Measurements from ENCODE around the gene CDH5.

CDH5 gene

GRCh38 chr16:66374176-66374575, 7.7 kb downstream of the CDH5 start:
- H3K27ac ChIP-seq (ENCODE audit: insufficient read depth in 1 of 2, low read depth in 1 of 2, low read length in 2 of 2, poor library complexity in 1 of 2, severe bottlenecking in 2 of 2), result no peak overlapping the region
- no peaks in the 10 kb centered on the region for H3K36me3 ChIP-seq (ENCODE audit: control insufficient read depth in 4 of 4, insufficient read depth in 4 of 4, low read length in 3 of 4)
- H3K27me3 ChIP-seq (replicated peaks in 2 of 5; ENCODE audit: control insufficient read depth in 4 of 5, insufficient read depth in 5 of 5, low read length in 4 of 5), result no peaks in the 10 kb centered on the region
- H3K4me1 ChIP-seq (ENCODE audit: control extremely low read depth in 1 of 4, control insufficient read depth in 4 of 4, insufficient read depth in 4 of 4, low read length in 3 of 4), result peaks cover 0 to 20% (median 4%) of the 10 kb centered on the region in 4 experiments
- no peak for DNase-seq
- CTCF ChIA-PET, result interaction anchor here (0.9 kb wide), 1 partner anchor 29 kb away, joined by 4 read pairs; no protein-coding TSS in a partner anchor
- POLR2A ChIA-PET, result no interaction called here
- 88% methylated on average over 7 of the region's 7 CpGs for WGBS (ENCODE audit: insufficient coverage)
- H3K9me3 ChIP-seq (ENCODE audit: control extremely low read depth in 1 of 5, control insufficient read depth in 4 of 5, insufficient read depth in 2 of 5, low read depth in 1 of 5, low read length in 4 of 5), result no peaks in the 10 kb centered on the region
- no peak overlapping the region for H3K4me3 ChIP-seq (ENCODE audit: control insufficient read depth in 1 of 7, extremely low read depth in 1 of 7, insufficient read depth in 4 of 7, low read depth in 2 of 7, low read length in 6 of 7)

GRCh38 chr16:66375451-66375850, 9.0 kb downstream of the CDH5 start:
- H3K27ac ChIP-seq (ENCODE audit: insufficient read depth in 1 of 2, low read depth in 1 of 2, low read length in 2 of 2, poor library complexity in 1 of 2, severe bottlenecking in 2 of 2), result no peak overlapping the region
- 100% methylated on average over 2 of the region's 9 CpGs for WGBS (ENCODE audit: insufficient coverage)
- no peak overlapping the region for H3K4me3 ChIP-seq (ENCODE audit: control insufficient read depth in 1 of 7, extremely low read depth in 1 of 7, insufficient read depth in 4 of 7, low read depth in 2 of 7, low read length in 6 of 7)
- H3K36me3 ChIP-seq (ENCODE audit: control insufficient read depth in 4 of 4, insufficient read depth in 4 of 4, low read length in 3 of 4), result no peaks in the 10 kb centered on the region
- DNase-seq, result no peak
- ChIA-PET POLR2A (no interaction called here), CTCF (no interaction called here)
- no peaks in the 10 kb centered on the region for H3K9me3 ChIP-seq (ENCODE audit: control extremely low read depth in 1 of 5, control insufficient read depth in 4 of 5, insufficient read depth in 2 of 5, low read depth in 1 of 5, low read length in 4 of 5)
- no peaks in the 10 kb centered on the region for H3K27me3 ChIP-seq (replicated peaks in 2 of 5; ENCODE audit: control insufficient read depth in 4 of 5, insufficient read depth in 5 of 5, low read length in 4 of 5)
- H3K4me1 ChIP-seq (ENCODE audit: control extremely low read depth in 1 of 4, control insufficient read depth in 4 of 4, insufficient read depth in 4 of 4, low read length in 3 of 4), result peaks cover 0 to 13% (median 2%) of the 10 kb centered on the region in 4 experiments

- 100% methylated on average over 4 of the region's 6 CpGs for WGBS (ENCODE audit: insufficient coverage)
- H3K27me3 ChIP-seq (replicated peaks in 2 of 5; ENCODE audit: control insufficient read depth in 4 of 5, insufficient read depth in 5 of 5, low read length in 4 of 5), result no peaks in the 10 kb centered on the region
- H3K27ac ChIP-seq (ENCODE audit: insufficient read depth in 1 of 2, low read depth in 1 of 2, low read length in 2 of 2, poor library complexity in 1 of 2, severe bottlenecking in 2 of 2), result no peak overlapping the region
- H3K36me3 ChIP-seq (ENCODE audit: control insufficient read depth in 4 of 4, insufficient read depth in 4 of 4, low read length in 3 of 4), result no peaks in the 10 kb centered on the region
- peaks cover 0 to 6% (median under 1%) of the 10 kb centered on the region in 4 experiments for H3K4me1 ChIP-seq (ENCODE audit: control extremely low read depth in 1 of 4, control insufficient read depth in 4 of 4, insufficient read depth in 4 of 4, low read length in 3 of 4)
- H3K4me3 ChIP-seq (ENCODE audit: control insufficient read depth in 1 of 7, extremely low read depth in 1 of 7, insufficient read depth in 4 of 7, low read depth in 2 of 7, low read length in 6 of 7), result no peak overlapping the region
- no peaks in the 10 kb centered on the region for H3K9me3 ChIP-seq (ENCODE audit: control extremely low read depth in 1 of 5, control insufficient read depth in 4 of 5, insufficient read depth in 2 of 5, low read depth in 1 of 5, low read length in 4 of 5)
- POLR2A ChIA-PET, result no interaction called here
- no peak for DNase-seq
- CTCF ChIA-PET, result no interaction called here
These were observed 9.6 kb downstream of the CDH5 start for GRCh38 chr16:66376114-66376513.

GRCh38 chr16:66376577-66377305, 10.2 kb downstream of the CDH5 start:
- POLR2A ChIA-PET, result no interaction called here
- no peaks in the 10 kb centered on the region for H3K27me3 ChIP-seq (replicated peaks in 2 of 5; ENCODE audit: control insufficient read depth in 4 of 5, insufficient read depth in 5 of 5, low read length in 4 of 5)
- H3K4me1 ChIP-seq (ENCODE audit: control extremely low read depth in 1 of 4, control insufficient read depth in 4 of 4, insufficient read depth in 4 of 4, low read length in 3 of 4), result peaks cover 0 to under 1% (median 0%) of the 10 kb centered on the region in 4 experiments
- no peaks in the 10 kb centered on the region for H3K36me3 ChIP-seq (ENCODE audit: control insufficient read depth in 4 of 4, insufficient read depth in 4 of 4, low read length in 3 of 4)
- H3K27ac ChIP-seq (ENCODE audit: insufficient read depth in 1 of 2, low read depth in 1 of 2, low read length in 2 of 2, poor library complexity in 1 of 2, severe bottlenecking in 2 of 2), result no peak overlapping the region
- 96% methylated on average over 9 of the region's 10 CpGs for WGBS (ENCODE audit: insufficient coverage)
- H3K9me3 ChIP-seq (ENCODE audit: control extremely low read depth in 1 of 5, control insufficient read depth in 4 of 5, insufficient read depth in 2 of 5, low read depth in 1 of 5, low read length in 4 of 5), result no peaks in the 10 kb centered on the region
- CTCF ChIA-PET, result no interaction called here
- no peak overlapping the region for H3K4me3 ChIP-seq (ENCODE audit: control insufficient read depth in 1 of 7, extremely low read depth in 1 of 7, insufficient read depth in 4 of 7, low read depth in 2 of 7, low read length in 6 of 7)
- DNase-seq, result no peak

GRCh38 chr16:66377324-66377723, 10.8 kb downstream of the CDH5 start:
- no peaks in the 10 kb centered on the region for H3K27me3 ChIP-seq (replicated peaks in 2 of 5; ENCODE audit: control insufficient read depth in 4 of 5, insufficient read depth in 5 of 5, low read length in 4 of 5)
- no peaks in the 10 kb centered on the region for H3K9me3 ChIP-seq (ENCODE audit: control extremely low read depth in 1 of 5, control insufficient read depth in 4 of 5, insufficient read depth in 2 of 5, low read depth in 1 of 5, low read length in 4 of 5)
- 81% methylated on average over 3 of the region's 3 CpGs for WGBS (ENCODE audit: insufficient coverage)
- no peaks in the 10 kb centered on the region for H3K36me3 ChIP-seq (ENCODE audit: control insufficient read depth in 4 of 4, insufficient read depth in 4 of 4, low read length in 3 of 4)
- CTCF ChIA-PET, result no interaction called here
- H3K4me1 ChIP-seq (ENCODE audit: control extremely low read depth in 1 of 4, control insufficient read depth in 4 of 4, insufficient read depth in 4 of 4, low read length in 3 of 4), result no peaks in the 10 kb centered on the region
- POLR2A ChIA-PET, result no interaction called here
- H3K27ac ChIP-seq (ENCODE audit: insufficient read depth in 1 of 2, low read depth in 1 of 2, low read length in 2 of 2, poor library complexity in 1 of 2, severe bottlenecking in 2 of 2), result no peak overlapping the region
- no peak overlapping the region for H3K4me3 ChIP-seq (ENCODE audit: control insufficient read depth in 1 of 7, extremely low read depth in 1 of 7, insufficient read depth in 4 of 7, low read depth in 2 of 7, low read length in 6 of 7)
- no peak for DNase-seq

GRCh38 chr16:66378741-66379570, 12.5 kb downstream of the CDH5 start:
- H3K27ac ChIP-seq (ENCODE audit: insufficient read depth in 1 of 2, low read depth in 1 of 2, low read length in 2 of 2, poor library complexity in 1 of 2, severe bottlenecking in 2 of 2), result no peak overlapping the region
- H3K27me3 ChIP-seq (replicated peaks in 2 of 5; ENCODE audit: control insufficient read depth in 4 of 5, insufficient read depth in 5 of 5, low read length in 4 of 5), result no peaks in the 10 kb centered on the region
- no peaks in the 10 kb centered on the region for H3K36me3 ChIP-seq (ENCODE audit: control insufficient read depth in 4 of 4, insufficient read depth in 4 of 4, low read length in 3 of 4)
- H3K9me3 ChIP-seq (ENCODE audit: control extremely low read depth in 1 of 5, control insufficient read depth in 4 of 5, insufficient read depth in 2 of 5, low read depth in 1 of 5, low read length in 4 of 5), result no peaks in the 10 kb centered on the region
- no peak for DNase-seq
- ChIA-PET POLR2A (no interaction called here), CTCF (interaction anchor here (0.9 to 1.2 kb wide), 2 partner anchors 22 to 37 kb away, joined by 3 to 5 read pairs; no protein-coding TSS in a partner anchor)
- 95% methylated on average over 13 of the region's 18 CpGs for WGBS (ENCODE audit: insufficient coverage)
- H3K4me3 ChIP-seq (ENCODE audit: control insufficient read depth in 1 of 7, extremely low read depth in 1 of 7, insufficient read depth in 4 of 7, low read depth in 2 of 7, low read length in 6 of 7), result no peak overlapping the region
- H3K4me1 ChIP-seq (ENCODE audit: control extremely low read depth in 1 of 4, control insufficient read depth in 4 of 4, insufficient read depth in 4 of 4, low read length in 3 of 4), result no peaks in the 10 kb centered on the region

- Histone ChIP-seq H3K4me1 (ENCODE audit: control extremely low read depth in 1 of 4, control insufficient read depth in 4 of 4, insufficient read depth in 4 of 4, low read length in 3 of 4) (no peaks in the 10 kb centered on the region), H3K36me3 (ENCODE audit: control insufficient read depth in 4 of 4, insufficient read depth in 4 of 4, low read length in 3 of 4) (no peaks in the 10 kb centered on the region), H3K27me3 (replicated peaks in 2 of 5; ENCODE audit: control insufficient read depth in 4 of 5, insufficient read depth in 5 of 5, low read length in 4 of 5) (no peaks in the 10 kb centered on the region), H3K4me3 (ENCODE audit: control insufficient read depth in 1 of 7, extremely low read depth in 1 of 7, insufficient read depth in 4 of 7, low read depth in 2 of 7, low read length in 6 of 7) (no peak overlapping the region), H3K27ac (ENCODE audit: insufficient read depth in 1 of 2, low read depth in 1 of 2, low read length in 2 of 2, poor library complexity in 1 of 2, severe bottlenecking in 2 of 2) (no peak overlapping the region), H3K9me3 (ENCODE audit: control extremely low read depth in 1 of 5, control insufficient read depth in 4 of 5, insufficient read depth in 2 of 5, low read depth in 1 of 5, low read length in 4 of 5) (no peaks in the 10 kb centered on the region)
- no peak for DNase-seq
- ChIA-PET CTCF (interaction anchor here (0.9 to 1.2 kb wide), 2 partner anchors 23 to 37 kb away, joined by 3 to 5 read pairs; no protein-coding TSS in a partner anchor), POLR2A (no interaction called here)
- WGBS (ENCODE audit: insufficient coverage), result 83% methylated on average over 2 of the region's 3 CpGs
These were observed 13.1 kb downstream of the CDH5 start for GRCh38 chr16:66379571-66379941.
